Gastroesophageal sphincter (tissue), 3 donors: Measurements from ENCODE around the gene NAP1L4.

ENCODE experiments used
- CTCF ChIP-seq, 4 experiments: fragments of 200-600 bp in 2 of 4; fragments of 450-650 bp in 2 of 4; sonication (generic) in 1 of 4; IDR thresholded peaks; one replicate each; pipeline ENCODE4 v1.5.1; 2017 to 2019; ENCODE audit warnings: antibody characterized with exemption in 4 of 4, mild to moderate bottlenecking in 2 of 4, moderate library complexity in 2 of 4
- EP300 ChIP-seq: sonication (generic); formaldehyde crosslinking; IDR thresholded peaks from one replicate; pipeline ENCODE4 v1.6.1; 2017; ENCODE audit warnings: antibody characterized with exemption, mild to moderate bottlenecking
- POLR2A ChIP-seq, 2 donors: fragments of 450-650 bp; IDR thresholded peaks; one replicate each; pipeline ENCODE4 v1.6.1; 2017; ENCODE audit warnings: antibody characterized with exemption in 2 of 2, mild to moderate bottlenecking in 2 of 2, moderate library complexity in 1 of 2
- POLR2AphosphoS5 ChIP-seq: sonication (generic); formaldehyde crosslinking; IDR thresholded peaks from one replicate; pipeline ENCODE4 v1.6.1; 2017; ENCODE audit warnings: antibody characterized with exemption

- TF ChIP-seq EP300 (no peak), CTCF (IDR thresholded peaks at IDR 0.05) (no peak), POLR2AphosphoS5 (no peak), POLR2A (IDR thresholded peaks at IDR 0.05) (no peak)
Observed at GRCh38 chr11:2913776-2914175, 78.4 kb downstream of the NAP1L4 start.
